K562 (cell line): ENCODE results near the gene TJP2. TPM values are rescaled to one million over a fixed set of nuclear protein-coding genes. Genes with fewer than 3 reads are reported as not detected.

ENCODE experiments used
- RBFOX2 ChIP-seq: fragments of 200-400 bp; formaldehyde crosslinking; IDR thresholded peaks from 2 replicates; pipeline ENCODE4 v1.6.1; 2017; ENCODE audit warnings: low read depth, mild to moderate bottlenecking, low read length, moderate library complexity
- RBM17 ChIP-seq: fragments of 200-400 bp; formaldehyde crosslinking; IDR thresholded peaks from 2 replicates; pipeline ENCODE4 v1.6.1; 2017; ENCODE audit warnings: low read depth, mild to moderate bottlenecking, low read length, borderline replicate concordance
- ZNF133 ChIP-seq: fragments of 250-450 bp; sonication (Bioruptor Pico); IDR thresholded peaks from 2 replicates; pipeline ENCODE4 v1.4.0; 2020; ENCODE audit warnings: mild to moderate bottlenecking
- polyA plus RNA-seq, 8 experiments: library from polyadenylated mRNA; depleted of rRNA in 4 of 8; stranded (reverse) in 5 of 8; unstranded in 3 of 8; fragments of >200 nt; fragmentation: Nextera tagmentation in 2 of 8; fragmentation: Illumina TruSeq in 1 of 8; extraction: Ambion mirVana in 2 of 8; extraction: Trizol in 1 of 8; gene quantifications; 2 replicates each; pipeline versions ENCODE4 v1.2.1 to v1.2.3, GENCODE V29; 2011 to 2014; ENCODE audit warnings: inconsistent platforms in 1 of 8, missing spikeins in 1 of 8
- total RNA-seq, 7 experiments: library from RNA; depleted of rRNA in 6 of 7; stranded (reverse); fragments of >200 nt in 6 of 7; fragmentation: Illumina TruSeq in 2 of 7; extraction: Trizol in 2 of 7; gene quantifications; 2 replicates each; pipeline versions ENCODE4 v1.2.1 to v1.2.3, GENCODE V29; 2011 to 2021; ENCODE audit warnings: low replicate concordance in 1 of 7
- TF ChIP-seq, protein P1 (sequence below), 3 experiments: fragments of 200-800 bp in 1 of 3; fragments of 250-450 bp in 1 of 3; fragments of 450-650 bp in 1 of 3; sonication (Bioruptor Pico) in 1 of 3; sonication (Bioruptor generic) in 1 of 3; formaldehyde crosslinking in 1 of 3; IDR thresholded peaks; 2 replicates each; pipeline versions ENCODE4 v1.6.1 to v1.8.0; 2016 to 2022; ENCODE audit warnings: mild to moderate bottlenecking in 2 of 3, missing genetic modification characterization in 2 of 3, missing compliant biosample characterization in 1 of 3, moderate library complexity in 1 of 3
- TF ChIP-seq, protein P2 (sequence below): fragments of 200-600 bp; sonication (generic); IDR thresholded peaks from one replicate; pipeline ENCODE4 v1.6.1; 2012; ENCODE audit warnings: mild to moderate bottlenecking, low read depth, low read length, inconsistent platforms
- TF ChIP-seq, protein P3 (sequence below): fragments of 250-450 bp; sonication (Bioruptor Pico); IDR thresholded peaks from 2 replicates; pipeline ENCODE4 v1.4.0; 2020; ENCODE audit warnings: mild to moderate bottlenecking
- TF ChIP-seq, protein P4 (sequence below): sonication (generic); formaldehyde crosslinking; IDR thresholded peaks from 2 replicates; pipeline ENCODE4 v1.8.1; 2023; ENCODE audit warnings: mild to moderate bottlenecking, missing genetic modification reagents, moderate library complexity

TJP2 gene
- total and polyA plus RNA-seq, 9 of the 15 experiments (the other 6 are each of a cell fraction or from before 2014, with no cell fraction given) = 4.0 to 24.1 (median 16.8) TPM

GRCh38 chr9:69215774-69216485, 41.9 kb downstream of the TJP2 start (continued):
- TF ChIP-seq, protein P1, sequence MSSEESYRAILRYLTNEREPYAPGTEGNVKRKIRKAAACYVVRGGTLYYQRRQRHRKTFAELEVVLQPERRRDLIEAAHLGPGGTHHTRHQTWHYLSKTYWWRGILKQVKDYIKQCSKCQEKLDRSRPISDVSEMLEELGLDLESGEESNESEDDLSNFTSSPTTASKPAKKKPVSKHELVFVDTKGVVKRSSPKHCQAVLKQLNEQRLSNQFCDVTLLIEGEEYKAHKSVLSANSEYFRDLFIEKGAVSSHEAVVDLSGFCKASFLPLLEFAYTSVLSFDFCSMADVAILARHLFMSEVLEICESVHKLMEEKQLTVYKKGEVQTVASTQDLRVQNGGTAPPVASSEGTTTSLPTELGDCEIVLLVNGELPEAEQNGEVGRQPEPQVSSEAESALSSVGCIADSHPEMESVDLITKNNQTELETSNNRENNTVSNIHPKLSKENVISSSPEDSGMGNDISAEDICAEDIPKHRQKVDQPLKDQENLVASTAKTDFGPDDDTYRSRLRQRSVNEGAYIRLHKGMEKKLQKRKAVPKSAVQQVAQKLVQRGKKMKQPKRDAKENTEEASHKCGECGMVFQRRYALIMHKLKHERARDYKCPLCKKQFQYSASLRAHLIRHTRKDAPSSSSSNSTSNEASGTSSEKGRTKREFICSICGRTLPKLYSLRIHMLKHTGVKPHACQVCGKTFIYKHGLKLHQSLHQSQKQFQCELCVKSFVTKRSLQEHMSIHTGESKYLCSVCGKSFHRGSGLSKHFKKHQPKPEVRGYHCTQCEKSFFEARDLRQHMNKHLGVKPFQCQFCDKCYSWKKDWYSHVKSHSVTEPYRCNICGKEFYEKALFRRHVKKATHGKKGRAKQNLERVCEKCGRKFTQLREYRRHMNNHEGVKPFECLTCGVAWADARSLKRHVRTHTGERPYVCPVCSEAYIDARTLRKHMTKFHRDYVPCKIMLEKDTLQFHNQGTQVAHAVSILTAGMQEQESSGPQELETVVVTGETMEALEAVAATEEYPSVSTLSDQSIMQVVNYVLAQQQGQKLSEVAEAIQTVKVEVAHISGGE (CRISPR knock-in tag; IDR thresholded peaks at IDR 0.05) = peak in 1 of 3 experiments; percentile 88; a peak in 2 of 6 replicates
- TF ChIP-seq, protein P2, sequence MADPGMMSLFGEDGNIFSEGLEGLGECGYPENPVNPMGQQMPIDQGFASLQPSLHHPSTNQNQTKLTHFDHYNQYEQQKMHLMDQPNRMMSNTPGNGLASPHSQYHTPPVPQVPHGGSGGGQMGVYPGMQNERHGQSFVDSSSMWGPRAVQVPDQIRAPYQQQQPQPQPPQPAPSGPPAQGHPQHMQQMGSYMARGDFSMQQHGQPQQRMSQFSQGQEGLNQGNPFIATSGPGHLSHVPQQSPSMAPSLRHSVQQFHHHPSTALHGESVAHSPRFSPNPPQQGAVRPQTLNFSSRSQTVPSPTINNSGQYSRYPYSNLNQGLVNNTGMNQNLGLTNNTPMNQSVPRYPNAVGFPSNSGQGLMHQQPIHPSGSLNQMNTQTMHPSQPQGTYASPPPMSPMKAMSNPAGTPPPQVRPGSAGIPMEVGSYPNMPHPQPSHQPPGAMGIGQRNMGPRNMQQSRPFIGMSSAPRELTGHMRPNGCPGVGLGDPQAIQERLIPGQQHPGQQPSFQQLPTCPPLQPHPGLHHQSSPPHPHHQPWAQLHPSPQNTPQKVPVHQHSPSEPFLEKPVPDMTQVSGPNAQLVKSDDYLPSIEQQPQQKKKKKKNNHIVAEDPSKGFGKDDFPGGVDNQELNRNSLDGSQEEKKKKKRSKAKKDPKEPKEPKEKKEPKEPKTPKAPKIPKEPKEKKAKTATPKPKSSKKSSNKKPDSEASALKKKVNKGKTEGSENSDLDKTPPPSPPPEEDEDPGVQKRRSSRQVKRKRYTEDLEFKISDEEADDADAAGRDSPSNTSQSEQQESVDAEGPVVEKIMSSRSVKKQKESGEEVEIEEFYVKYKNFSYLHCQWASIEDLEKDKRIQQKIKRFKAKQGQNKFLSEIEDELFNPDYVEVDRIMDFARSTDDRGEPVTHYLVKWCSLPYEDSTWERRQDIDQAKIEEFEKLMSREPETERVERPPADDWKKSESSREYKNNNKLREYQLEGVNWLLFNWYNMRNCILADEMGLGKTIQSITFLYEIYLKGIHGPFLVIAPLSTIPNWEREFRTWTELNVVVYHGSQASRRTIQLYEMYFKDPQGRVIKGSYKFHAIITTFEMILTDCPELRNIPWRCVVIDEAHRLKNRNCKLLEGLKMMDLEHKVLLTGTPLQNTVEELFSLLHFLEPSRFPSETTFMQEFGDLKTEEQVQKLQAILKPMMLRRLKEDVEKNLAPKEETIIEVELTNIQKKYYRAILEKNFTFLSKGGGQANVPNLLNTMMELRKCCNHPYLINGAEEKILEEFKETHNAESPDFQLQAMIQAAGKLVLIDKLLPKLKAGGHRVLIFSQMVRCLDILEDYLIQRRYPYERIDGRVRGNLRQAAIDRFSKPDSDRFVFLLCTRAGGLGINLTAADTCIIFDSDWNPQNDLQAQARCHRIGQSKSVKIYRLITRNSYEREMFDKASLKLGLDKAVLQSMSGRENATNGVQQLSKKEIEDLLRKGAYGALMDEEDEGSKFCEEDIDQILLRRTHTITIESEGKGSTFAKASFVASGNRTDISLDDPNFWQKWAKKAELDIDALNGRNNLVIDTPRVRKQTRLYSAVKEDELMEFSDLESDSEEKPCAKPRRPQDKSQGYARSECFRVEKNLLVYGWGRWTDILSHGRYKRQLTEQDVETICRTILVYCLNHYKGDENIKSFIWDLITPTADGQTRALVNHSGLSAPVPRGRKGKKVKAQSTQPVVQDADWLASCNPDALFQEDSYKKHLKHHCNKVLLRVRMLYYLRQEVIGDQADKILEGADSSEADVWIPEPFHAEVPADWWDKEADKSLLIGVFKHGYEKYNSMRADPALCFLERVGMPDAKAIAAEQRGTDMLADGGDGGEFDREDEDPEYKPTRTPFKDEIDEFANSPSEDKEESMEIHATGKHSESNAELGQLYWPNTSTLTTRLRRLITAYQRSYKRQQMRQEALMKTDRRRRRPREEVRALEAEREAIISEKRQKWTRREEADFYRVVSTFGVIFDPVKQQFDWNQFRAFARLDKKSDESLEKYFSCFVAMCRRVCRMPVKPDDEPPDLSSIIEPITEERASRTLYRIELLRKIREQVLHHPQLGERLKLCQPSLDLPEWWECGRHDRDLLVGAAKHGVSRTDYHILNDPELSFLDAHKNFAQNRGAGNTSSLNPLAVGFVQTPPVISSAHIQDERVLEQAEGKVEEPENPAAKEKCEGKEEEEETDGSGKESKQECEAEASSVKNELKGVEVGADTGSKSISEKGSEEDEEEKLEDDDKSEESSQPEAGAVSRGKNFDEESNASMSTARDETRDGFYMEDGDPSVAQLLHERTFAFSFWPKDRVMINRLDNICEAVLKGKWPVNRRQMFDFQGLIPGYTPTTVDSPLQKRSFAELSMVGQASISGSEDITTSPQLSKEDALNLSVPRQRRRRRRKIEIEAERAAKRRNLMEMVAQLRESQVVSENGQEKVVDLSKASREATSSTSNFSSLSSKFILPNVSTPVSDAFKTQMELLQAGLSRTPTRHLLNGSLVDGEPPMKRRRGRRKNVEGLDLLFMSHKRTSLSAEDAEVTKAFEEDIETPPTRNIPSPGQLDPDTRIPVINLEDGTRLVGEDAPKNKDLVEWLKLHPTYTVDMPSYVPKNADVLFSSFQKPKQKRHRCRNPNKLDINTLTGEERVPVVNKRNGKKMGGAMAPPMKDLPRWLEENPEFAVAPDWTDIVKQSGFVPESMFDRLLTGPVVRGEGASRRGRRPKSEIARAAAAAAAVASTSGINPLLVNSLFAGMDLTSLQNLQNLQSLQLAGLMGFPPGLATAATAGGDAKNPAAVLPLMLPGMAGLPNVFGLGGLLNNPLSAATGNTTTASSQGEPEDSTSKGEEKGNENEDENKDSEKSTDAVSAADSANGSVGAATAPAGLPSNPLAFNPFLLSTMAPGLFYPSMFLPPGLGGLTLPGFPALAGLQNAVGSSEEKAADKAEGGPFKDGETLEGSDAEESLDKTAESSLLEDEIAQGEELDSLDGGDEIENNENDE = no peak
- no peak for TF ChIP-seq ZNF133 (CRISPR knock-in tag)
- TF ChIP-seq, protein P3, sequence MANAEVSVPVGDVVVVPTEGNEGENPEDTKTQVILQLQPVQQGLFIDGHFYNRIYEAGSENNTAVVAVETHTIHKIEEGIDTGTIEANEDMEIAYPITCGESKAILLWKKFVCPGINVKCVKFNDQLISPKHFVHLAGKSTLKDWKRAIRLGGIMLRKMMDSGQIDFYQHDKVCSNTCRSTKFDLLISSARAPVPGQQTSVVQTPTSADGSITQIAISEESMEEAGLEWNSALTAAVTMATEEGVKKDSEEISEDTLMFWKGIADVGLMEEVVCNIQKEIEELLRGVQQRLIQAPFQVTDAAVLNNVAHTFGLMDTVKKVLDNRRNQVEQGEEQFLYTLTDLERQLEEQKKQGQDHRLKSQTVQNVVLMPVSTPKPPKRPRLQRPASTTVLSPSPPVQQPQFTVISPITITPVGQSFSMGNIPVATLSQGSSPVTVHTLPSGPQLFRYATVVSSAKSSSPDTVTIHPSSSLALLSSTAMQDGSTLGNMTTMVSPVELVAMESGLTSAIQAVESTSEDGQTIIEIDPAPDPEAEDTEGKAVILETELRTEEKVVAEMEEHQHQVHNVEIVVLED (CRISPR knock-in tag) = peak; percentile 24; the same call in 1 of the 2 replicates
- TF ChIP-seq RBFOX2 = 0 out of 2 replicates have a peak, but pooled peaks have one; percentile 28
- no peak for TF ChIP-seq RBM17
- TF ChIP-seq, protein P4, sequence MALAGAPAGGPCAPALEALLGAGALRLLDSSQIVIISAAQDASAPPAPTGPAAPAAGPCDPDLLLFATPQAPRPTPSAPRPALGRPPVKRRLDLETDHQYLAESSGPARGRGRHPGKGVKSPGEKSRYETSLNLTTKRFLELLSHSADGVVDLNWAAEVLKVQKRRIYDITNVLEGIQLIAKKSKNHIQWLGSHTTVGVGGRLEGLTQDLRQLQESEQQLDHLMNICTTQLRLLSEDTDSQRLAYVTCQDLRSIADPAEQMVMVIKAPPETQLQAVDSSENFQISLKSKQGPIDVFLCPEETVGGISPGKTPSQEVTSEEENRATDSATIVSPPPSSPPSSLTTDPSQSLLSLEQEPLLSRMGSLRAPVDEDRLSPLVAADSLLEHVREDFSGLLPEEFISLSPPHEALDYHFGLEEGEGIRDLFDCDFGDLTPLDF = no peak
